H1 (cell line): ENCODE data around the gene LDLRAD4. TPM values are rescaled to one million over a fixed set of nuclear protein-coding genes. Genes with fewer than 3 reads are reported as not detected.

ENCODE experiments used
- CTCF ChIA-PET: fragments of 300-600 bp; sonication (Branson Sonifier 250); formaldehyde crosslinking; loops from one replicate; lab custom pipeline; 2021; ENCODE audit not compliant: partially characterized antibody; lab: Charles Lee
- POLR2A ChIA-PET: fragments of 300-600 bp; sonication (Branson Sonifier 250); formaldehyde crosslinking; loops from one replicate; lab custom pipeline; 2021; ENCODE audit warnings: inconsistent platforms; ENCODE audit not compliant: partially characterized antibody; lab: Charles Lee
- DNase-seq, 2 experiments: peaks; one replicate each; pipeline versions ENCODE4 v3.0.0 to v3.0.0-alpha.2; 2010 to 2022; ENCODE audit warnings: low spot score in 2 of 2, low read depth in 1 of 2, mixed read lengths in 1 of 2
- FAIRE-seq: peaks from 2 replicates; lab custom pipeline; 2011; peaks lifted over from hg19 to GRCh38; lab: Jason Lieb, UNC
- H2AFZ ChIP-seq: 2 replicates; pipeline ENCODE4 v1.8.1; 2012; ENCODE audit warnings: low read length, inconsistent platforms
- H2AK5ac ChIP-seq: 2 replicates; pipeline ENCODE4 v1.6.1; 2013; ENCODE audit warnings: low read depth, low read length
- H2BK120ac ChIP-seq: replicated peaks from 2 replicates; pipeline ENCODE3; 2013; ENCODE audit warnings: low read depth, low read length, inconsistent platforms
- H2BK12ac ChIP-seq: 2 replicates; pipeline ENCODE4 v1.6.1; 2013; ENCODE audit warnings: low read depth, low read length
- H2BK15ac ChIP-seq: 2 replicates; pipeline ENCODE4 v1.6.1; 2013; ENCODE audit warnings: low read length
- H2BK20ac ChIP-seq: 2 replicates; pipeline ENCODE4 v1.6.1; 2013; ENCODE audit warnings: low read length
- H2BK5ac ChIP-seq: 2 replicates; pipeline ENCODE4 v1.6.1; 2013; ENCODE audit warnings: low read depth, low read length
- H3K14ac ChIP-seq: 2 replicates; pipeline ENCODE4 v1.6.1; 2013; ENCODE audit warnings: inconsistent platforms; ENCODE audit not compliant: insufficient read length
- H3K18ac ChIP-seq: 2 replicates; pipeline ENCODE4 v1.6.1; 2013; ENCODE audit warnings: low read length; ENCODE audit errors: extremely low read depth
- H3K23ac ChIP-seq: 2 replicates; pipeline ENCODE4 v1.6.1; 2013; ENCODE audit warnings: inconsistent platforms; ENCODE audit not compliant: insufficient read length
- H3K23me2 ChIP-seq: 2 replicates; pipeline ENCODE4 v1.6.1; 2013; ENCODE audit warnings: low read depth, low read length
- H3K27ac ChIP-seq: 2 replicates; pipeline ENCODE4 v1.6.1; 2011; ENCODE audit warnings: low read depth, low read length, inconsistent platforms
- H3K27me3 ChIP-seq, 4 experiments: replicated peaks in 1 of 4; 1 replicate in 1 of 4; 2 replicates in 3 of 4; pipeline versions ENCODE4 v1.6.1 to v1.8.1; 2011 to 2013; ENCODE audit warnings: low read length in 3 of 4, mild to moderate bottlenecking in 3 of 4, inconsistent platforms in 2 of 4, mixed read lengths in 2 of 4, moderate library complexity in 1 of 4; ENCODE audit not compliant: control insufficient read depth in 3 of 4, insufficient read depth in 3 of 4; ENCODE audit errors: extremely low read depth in 1 of 4
- H3K36me3 ChIP-seq, 4 experiments: 2 replicates each; pipeline versions ENCODE4 v1.6.1 to v1.8.1; 2011 to 2013; ENCODE audit warnings: mild to moderate bottlenecking in 4 of 4, low read length in 3 of 4, moderate library complexity in 2 of 4, control low read depth in 1 of 4, inconsistent platforms in 1 of 4; ENCODE audit not compliant: insufficient read depth in 4 of 4, control insufficient read depth in 2 of 4
- H3K4ac ChIP-seq: replicated peaks from 2 replicates; pipeline ENCODE3; 2013; ENCODE audit warnings: low read length, low read depth, mixed read lengths, inconsistent platforms; ENCODE audit not compliant: insufficient read length
- H3K4me1 ChIP-seq, 4 experiments: replicated peaks in 1 of 4; 1 replicate in 1 of 4; 2 replicates in 3 of 4; pipeline versions ENCODE4 v1.6.1 to v1.8.1; 2011 to 2013; ENCODE audit warnings: low read length in 3 of 4, inconsistent platforms in 2 of 4, mixed read lengths in 1 of 4; ENCODE audit not compliant: insufficient read depth in 4 of 4, control insufficient read depth in 3 of 4
- H3K4me2 ChIP-seq, 2 experiments: 2 replicates each; pipeline versions ENCODE4 v1.6.1 to v1.8.1; 2011 to 2013; ENCODE audit warnings: low read depth in 2 of 2, low read length in 2 of 2, control low read depth in 1 of 2, inconsistent platforms in 1 of 2, mild to moderate bottlenecking in 1 of 2; ENCODE audit not compliant: insufficient read depth in 1 of 2
- H3K4me3 ChIP-seq, 4 experiments: fragments of 200-600, 300-600 bp in 1 of 4; sonication (generic), shearing (Covaris generic), sonication (Bioruptor Twin) in 1 of 4; 2 replicates each; pipeline versions ENCODE4 v1.5.1 to v1.8.1; 2011 to 2016; ENCODE audit warnings: low read length in 4 of 4, low read depth in 3 of 4, control low read depth in 2 of 4, inconsistent platforms in 2 of 4, mild to moderate bottlenecking in 2 of 4, mixed read lengths in 1 of 4, moderate library complexity in 1 of 4; ENCODE audit not compliant: insufficient read depth in 2 of 4; ENCODE audit errors: extremely low read depth in 1 of 4
- H3K56ac ChIP-seq: replicated peaks from 2 replicates; pipeline ENCODE3; 2013; ENCODE audit warnings: low read depth, mild to moderate bottlenecking, mixed read lengths, low read length, inconsistent platforms; ENCODE audit not compliant: insufficient read length
- H3K79me1 ChIP-seq: 2 replicates; pipeline ENCODE4 v1.6.1; 2013; ENCODE audit warnings: low read depth, low read length, control low read depth
- H3K79me2 ChIP-seq, 2 experiments: 2 replicates each; pipeline versions ENCODE4 v1.6.1 to v1.8.1; 2012 to 2013; ENCODE audit warnings: low read length in 2 of 2, mild to moderate bottlenecking in 2 of 2, inconsistent platforms in 1 of 2; ENCODE audit not compliant: insufficient read depth in 2 of 2, control insufficient read depth in 1 of 2
- H3K9ac ChIP-seq, 4 experiments: replicated peaks in 1 of 4; 1 replicate in 1 of 4; 2 replicates in 3 of 4; pipeline versions ENCODE4 v1.6.1 to v1.8.1; 2011 to 2013; ENCODE audit warnings: low read depth in 3 of 4, low read length in 3 of 4, control low read depth in 2 of 4, mild to moderate bottlenecking in 2 of 4, moderate library complexity in 2 of 4, inconsistent platforms in 1 of 4; ENCODE audit errors: extremely low read depth in 1 of 4
- H3K9me3 ChIP-seq, 2 experiments: 2 replicates each; pipeline versions ENCODE4 v1.6.1 to v1.8.1; 2012 to 2013; ENCODE audit warnings: mild to moderate bottlenecking in 2 of 2, moderate library complexity in 2 of 2, control low read depth in 1 of 2, inconsistent platforms in 1 of 2, low read depth in 1 of 2, low read length in 1 of 2, mixed read lengths in 1 of 2; ENCODE audit not compliant: insufficient read depth in 2 of 2
- H4K20me1 ChIP-seq, 2 experiments: replicated peaks in 1 of 2; 2 replicates each; pipeline versions ENCODE3 to v1.8.1; 2011 to 2013; ENCODE audit warnings: inconsistent platforms in 2 of 2, low read length in 2 of 2, mild to moderate bottlenecking in 1 of 2; ENCODE audit not compliant: insufficient read depth in 2 of 2, control insufficient read depth in 1 of 2
- H4K5ac ChIP-seq: 2 replicates; pipeline ENCODE4 v1.6.1; 2013; ENCODE audit warnings: low read length, low read depth, mixed read lengths, inconsistent platforms; ENCODE audit not compliant: insufficient read length
- H4K8ac ChIP-seq: 2 replicates; pipeline ENCODE4 v1.8.0; 2013; ENCODE audit warnings: mild to moderate bottlenecking, moderate library complexity, low read length, inconsistent platforms; ENCODE audit not compliant: insufficient read depth; ENCODE audit errors: extremely low read depth
- H4K91ac ChIP-seq: replicated peaks from 2 replicates; pipeline ENCODE3; 2013; ENCODE audit warnings: low read length, mixed read lengths, inconsistent platforms; ENCODE audit not compliant: insufficient read length
- ASH2L ChIP-seq: fragments of 200-600, 300-600 bp; sonication (generic); IDR thresholded peaks from one replicate; pipeline ENCODE4 v1.7.1; 2017; ENCODE audit warnings: low read length
- CTBP2 ChIP-seq: IDR thresholded peaks from 2 replicates; pipeline ENCODE4 v1.7.0; 2011; ENCODE audit warnings: borderline replicate concordance, mild to moderate bottlenecking, moderate library complexity, mixed read lengths, low read length; ENCODE audit not compliant: insufficient read depth, insufficient read length
- EGR1 ChIP-seq: IDR thresholded peaks from 2 replicates; pipeline ENCODE4 v1.6.1; 2011; ENCODE audit warnings: low read depth, low read length, borderline replicate concordance
- EP300 ChIP-seq, 2 experiments: IDR thresholded peaks; 1 replicate in 1 of 2; 2 replicates in 1 of 2; pipeline ENCODE4 v1.6.1; 2011 to 2012; ENCODE audit warnings: low read depth in 2 of 2, low read length in 2 of 2, mild to moderate bottlenecking in 2 of 2, borderline replicate concordance in 1 of 2, inconsistent platforms in 1 of 2, moderate library complexity in 1 of 2
- MAX ChIP-seq: IDR thresholded peaks from 2 replicates; pipeline ENCODE4 v1.6.1; 2012; ENCODE audit warnings: inconsistent platforms
- PHF8 ChIP-seq: fragments of 200-600 bp; sonication (generic); conservative IDR thresholded peaks from 2 replicates; pipeline ENCODE4 v1.7.1; 2012; ENCODE audit warnings: low read depth, mild to moderate bottlenecking, inconsistent platforms, low read length, moderate library complexity
- SIN3A ChIP-seq, 2 experiments: IDR thresholded peaks in 1 of 2; conservative IDR thresholded peaks in 1 of 2; 2 replicates each; pipeline ENCODE4 v1.6.1; 2011 to 2012; ENCODE audit warnings: low read length in 2 of 2, improper control_type of control experiment in 1 of 2, low read depth in 1 of 2, mild to moderate bottlenecking in 1 of 2
- SIX5 ChIP-seq: IDR thresholded peaks from 2 replicates; pipeline ENCODE4 v1.6.1; 2011; ENCODE audit warnings: mild to moderate bottlenecking, low read depth, low read length
- TBP ChIP-seq: IDR thresholded peaks from 2 replicates; pipeline ENCODE4 v1.6.1; 2011; ENCODE audit warnings: low read depth, low read length, improper control_type of control experiment
- WGBS, 2 experiments: shearing (Covaris generic) in 1 of 2; methylation state at CpG; one replicate each; pipeline versions ENCODE4 v1.1.6 to v1.1.7; 2013 to 2015; ENCODE audit warnings: low lambda C conversion rate in 2 of 2, mixed read lengths in 2 of 2, inconsistent platforms in 1 of 2, low coverage in 1 of 2, missing lambda C conversion rate in 1 of 2; ENCODE audit not compliant: insufficient replicate concordance in 2 of 2, insufficient coverage in 1 of 2, insufficient read length in 1 of 2; ENCODE audit errors: extremely low coverage in 1 of 2, missing lambda C conversion rate in 1 of 2; 5-methylcytosine and 5-hydroxymethylcytosine counted together
- polyA plus RNA-seq, 7 experiments: library from polyadenylated mRNA; depleted of rRNA in 3 of 7; stranded (reverse) in 5 of 7; unstranded in 2 of 7; fragments of >200 nt in 5 of 7; fragments of 200-250 nt in 2 of 7; gene quantifications; 1 replicate in 5 of 7; 2 replicates in 1 of 7; 4 replicates in 1 of 7; pipeline versions ENCODE4 v1.2.1 to v1.2.3, GENCODE V29; 2011 to 2013; ENCODE audit warnings: missing spikeins in 2 of 7, mixed read lengths in 2 of 7
- total RNA-seq: library from RNA; stranded (reverse); fragmentation: NEBNext Ultra II Directional; extraction: Animal tissue kit (Norgen Biotek cat#: 25700); gene quantifications from 2 replicates; pipeline ENCODE4 v1.2.1, GENCODE V29; 2021
- TF ChIP-seq, protein P1 (sequence below): IDR thresholded peaks from 2 replicates; pipeline ENCODE4 v1.6.1; 2012; ENCODE audit warnings: low read length, inconsistent platforms

Gene LDLRAD4
- total and polyA plus RNA-seq, 2 of the 8 experiments (the other 6 are each of a cell fraction or from before 2014, with no cell fraction given) = 0.77 to 1.4 TPM

DNA sequence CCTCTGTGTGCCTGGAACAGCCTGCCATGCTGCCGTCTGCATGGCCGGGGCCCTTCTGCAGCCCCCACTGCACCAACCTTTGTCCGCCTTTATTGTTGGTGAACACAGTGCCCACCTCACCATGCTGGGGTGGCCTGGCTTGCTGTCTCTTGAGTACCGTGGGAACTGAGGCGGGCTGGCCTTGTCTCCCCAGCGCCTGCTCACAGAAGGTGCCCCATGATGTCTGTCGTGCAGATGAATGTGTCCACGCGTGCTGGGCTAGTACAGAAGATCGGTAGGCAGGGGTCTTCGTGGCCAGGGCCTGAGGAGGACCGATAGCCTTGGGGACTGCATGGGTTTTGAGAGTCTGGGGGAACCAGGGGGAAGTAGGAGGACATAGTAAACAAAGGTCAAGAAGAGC lies 242.4 kb downstream of the LDLRAD4 start:
- no peak overlapping the region for H3K9ac ChIP-seq
- FAIRE-seq (no peak), DNase-seq (no peak)
- no peak overlapping the region for H4K91ac ChIP-seq
- no peak overlapping the region for H3K27ac ChIP-seq
- no peaks in the 10 kb centered on the region for H3K23me2 ChIP-seq
- H3K27me3 ChIP-seq = no peaks in the 10 kb centered on the region
- H3K4me1 ChIP-seq = no peaks in the 10 kb centered on the region; a peak in 1 of 7 replicates
- H3K4me3 ChIP-seq = no peak overlapping the region
- H2AFZ ChIP-seq = no peak overlapping the region
- ChIA-PET POLR2A (no interaction called here), CTCF (no interaction called here)
- no peaks in the 10 kb centered on the region for H3K79me2 ChIP-seq
- H3K56ac ChIP-seq = no peak overlapping the region
- no peaks in the 10 kb centered on the region for H3K9me3 ChIP-seq
- H3K4ac ChIP-seq = no peak overlapping the region
- H2BK20ac ChIP-seq = no peak overlapping the region
- no peaks in the 10 kb centered on the region for H3K36me3 ChIP-seq
- H2BK12ac ChIP-seq = no peak overlapping the region
- no peak overlapping the region for H2BK15ac ChIP-seq
- H2AK5ac ChIP-seq = no peak overlapping the region
- no peak overlapping the region for H3K4me2 ChIP-seq
- H2BK5ac ChIP-seq = no peak overlapping the region
- H4K5ac ChIP-seq = no peak overlapping the region
- no peaks in the 10 kb centered on the region for H4K20me1 ChIP-seq
- no peak overlapping the region for H2BK120ac ChIP-seq
- H3K23ac ChIP-seq = no peak overlapping the region
- no peak overlapping the region; the same call in 1 of the 2 replicates for H4K8ac ChIP-seq
- no peaks in the 10 kb centered on the region for H3K79me1 ChIP-seq
- WGBS, 2 experiments = 80% methylated on average over 10 of the region's 12 CpGs; no CpG with 5 or more reads in 1 of the 2 experiments
- H3K18ac ChIP-seq = no peak overlapping the region
- TF ChIP-seq PHF8 (no peak), EGR1 (no peak), SIN3A (conservative IDR thresholded peaks at IDR 0.05 in 1 of 2, IDR thresholded peaks at IDR 0.05 in 1 of 2; ENCODE audit: low read depth in 1 of 2, low read length in 2 of 2) (no peak), CTBP2 (no peak), MAX (no peak), EP300 (IDR thresholded peaks at IDR 0.05; ENCODE audit: borderline replicate concordance in 1 of 2, low read depth in 2 of 2, low read length in 2 of 2) (no peak), TBP (no peak), SIX5 (no peak), ASH2L (no peak)
- TF ChIP-seq, protein P1, sequence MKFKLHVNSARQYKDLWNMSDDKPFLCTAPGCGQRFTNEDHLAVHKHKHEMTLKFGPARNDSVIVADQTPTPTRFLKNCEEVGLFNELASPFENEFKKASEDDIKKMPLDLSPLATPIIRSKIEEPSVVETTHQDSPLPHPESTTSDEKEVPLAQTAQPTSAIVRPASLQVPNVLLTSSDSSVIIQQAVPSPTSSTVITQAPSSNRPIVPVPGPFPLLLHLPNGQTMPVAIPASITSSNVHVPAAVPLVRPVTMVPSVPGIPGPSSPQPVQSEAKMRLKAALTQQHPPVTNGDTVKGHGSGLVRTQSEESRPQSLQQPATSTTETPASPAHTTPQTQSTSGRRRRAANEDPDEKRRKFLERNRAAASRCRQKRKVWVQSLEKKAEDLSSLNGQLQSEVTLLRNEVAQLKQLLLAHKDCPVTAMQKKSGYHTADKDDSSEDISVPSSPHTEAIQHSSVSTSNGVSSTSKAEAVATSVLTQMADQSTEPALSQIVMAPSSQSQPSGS = no peak
- no peak overlapping the region for H3K14ac ChIP-seq
